ENCODE results near the gene NAP1L4. TPM values are rescaled to one million over a fixed set of nuclear protein-coding genes. Genes with fewer than 3 reads are reported as not detected.

The NAP1L4 gene
- total RNA-seq, 1 experiment from 2014 or later, result 116 TPM

DNA sequence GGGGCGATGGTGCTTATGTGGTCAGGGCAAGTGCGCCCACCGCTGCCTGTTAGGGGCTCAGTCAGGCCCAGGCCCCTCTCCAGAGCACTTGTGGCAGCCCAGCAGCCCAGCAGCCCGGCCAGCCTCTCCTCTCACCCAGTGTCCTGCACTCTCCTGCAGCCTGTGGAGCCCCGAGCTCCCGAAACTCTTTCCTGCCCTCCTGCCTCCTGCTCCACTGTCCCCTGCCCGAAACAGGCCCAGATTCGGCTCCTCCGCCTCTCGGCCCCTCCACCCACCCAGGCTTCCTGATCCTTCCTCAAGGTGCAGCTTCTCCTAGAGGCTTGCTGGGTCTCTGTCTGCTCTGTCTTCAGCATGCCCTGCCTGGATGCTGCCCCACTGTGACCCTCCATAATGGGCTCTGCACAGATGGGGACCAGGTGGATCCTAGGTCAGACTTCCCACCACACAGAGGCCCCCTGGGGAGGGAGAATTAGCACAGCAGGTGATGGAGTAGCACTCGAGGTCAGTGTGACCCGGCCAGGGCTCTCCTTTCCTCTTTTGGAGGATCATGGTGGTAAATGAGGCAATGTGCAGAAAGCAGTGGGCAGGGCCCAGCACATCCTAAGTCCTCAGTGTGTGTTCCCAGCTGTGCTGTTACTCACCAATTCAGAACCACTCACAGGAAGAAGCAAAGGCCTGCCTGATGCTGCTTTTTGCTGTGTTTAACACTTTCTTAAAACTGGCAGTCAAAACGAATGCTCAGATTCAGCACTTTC, 18.6 kb upstream of the NAP1L4 start:
- no peak for DNase-seq (ENCODE audit: low spot score)

DNA sequence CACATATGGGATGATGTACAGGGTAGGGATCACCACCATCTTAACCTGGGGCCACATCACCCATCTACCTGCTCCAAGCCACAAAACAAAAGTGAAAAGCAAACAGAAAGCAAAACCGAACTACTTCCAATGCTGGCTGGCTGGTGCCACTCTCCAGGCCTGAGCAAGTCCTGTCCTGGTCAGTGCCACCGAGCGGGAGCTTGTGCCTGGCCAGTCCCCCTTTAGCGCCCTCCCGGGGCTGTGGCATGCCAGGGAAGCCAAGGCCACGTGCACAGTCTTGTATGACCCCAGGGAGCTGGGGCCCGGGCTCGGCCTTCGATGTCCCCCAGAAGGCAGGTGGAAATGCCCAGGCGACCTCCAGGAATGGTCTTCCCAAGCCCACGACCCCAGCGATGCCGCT, 17.9 kb upstream of the NAP1L4 start:
- no peak for DNase-seq (ENCODE audit: low spot score)

DNA sequence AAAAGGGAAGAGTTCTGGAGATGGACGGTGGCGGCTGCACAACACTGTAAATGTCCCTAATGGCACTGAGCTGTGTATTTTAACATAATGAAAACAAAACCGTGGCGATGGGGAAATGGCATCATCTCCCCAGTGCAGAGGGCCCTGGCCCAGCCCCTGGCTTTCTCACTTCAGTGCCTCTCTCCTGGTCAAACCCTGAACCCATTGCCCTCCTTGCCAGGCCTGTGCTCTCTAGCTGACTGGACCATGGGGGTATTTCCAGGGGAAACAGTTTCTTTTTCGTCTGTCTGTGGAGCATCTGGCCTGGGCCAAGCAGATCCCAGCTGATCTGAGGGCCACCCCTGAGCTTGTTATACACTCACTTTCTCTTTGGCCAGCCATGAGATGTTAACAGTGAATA, 17.4 kb upstream of the NAP1L4 start:
- DNase-seq (ENCODE audit: low spot score), result no peak

DNA sequence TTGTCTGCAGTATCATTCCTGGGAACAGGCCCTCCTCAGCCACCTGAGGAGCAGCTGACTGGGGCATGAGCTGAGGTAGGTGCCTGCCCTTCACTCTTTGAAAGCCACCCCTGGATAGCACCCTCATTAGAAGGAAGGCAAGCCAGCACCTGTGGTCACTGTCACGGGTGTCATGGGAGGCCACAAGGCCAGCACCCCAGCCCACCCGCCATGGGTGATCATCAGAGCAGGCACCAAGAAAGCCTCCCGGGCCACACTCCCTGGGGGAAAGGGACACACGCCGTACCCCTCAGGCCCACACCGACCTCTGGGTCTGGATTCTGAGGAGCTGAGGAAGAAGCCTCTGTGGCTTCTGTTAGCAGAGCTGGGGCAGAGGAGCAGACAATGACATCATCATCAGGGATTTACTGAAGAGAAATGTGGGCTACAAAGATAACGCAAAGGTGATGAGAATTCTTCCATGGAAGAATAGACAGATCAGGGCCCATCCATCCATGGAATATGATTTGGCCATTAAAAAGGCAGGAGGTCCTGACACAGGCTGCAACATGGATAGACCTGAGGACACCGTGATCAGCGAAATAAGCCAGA, 16.7 kb upstream of the NAP1L4 start:
- DNase-seq (ENCODE audit: low spot score), result no peak

DNA sequence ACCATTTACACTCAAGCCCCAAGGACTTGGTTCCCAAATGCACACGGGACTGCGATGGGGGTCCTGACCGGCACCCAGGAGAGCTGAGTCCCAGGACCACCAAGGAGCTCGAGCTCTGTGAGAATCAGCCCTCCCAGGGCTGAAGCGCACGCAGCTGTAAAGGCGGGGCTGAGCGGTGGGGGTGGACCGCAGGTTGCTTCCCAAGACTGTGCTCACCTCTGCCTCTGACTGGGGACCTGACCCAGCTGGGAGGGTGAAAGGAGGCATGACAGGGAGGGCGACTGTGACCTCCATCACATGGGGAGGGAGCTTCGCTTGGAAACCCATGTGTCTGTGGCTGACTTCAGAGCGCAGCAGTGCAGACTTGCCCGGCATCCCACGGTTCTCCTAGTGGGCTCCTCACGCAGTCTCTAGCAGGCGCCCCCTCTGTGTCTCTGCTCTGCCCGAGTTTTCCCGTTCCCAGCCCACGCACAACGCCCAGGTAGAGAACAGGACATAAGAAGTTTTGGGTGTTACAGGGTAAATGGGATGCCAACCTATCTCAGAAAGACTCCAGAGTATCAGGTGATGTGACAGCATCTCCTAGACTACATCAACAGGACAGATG, 15.4 kb upstream of the NAP1L4 start:
- DNase-seq (ENCODE audit: low spot score), result no peak

DNA sequence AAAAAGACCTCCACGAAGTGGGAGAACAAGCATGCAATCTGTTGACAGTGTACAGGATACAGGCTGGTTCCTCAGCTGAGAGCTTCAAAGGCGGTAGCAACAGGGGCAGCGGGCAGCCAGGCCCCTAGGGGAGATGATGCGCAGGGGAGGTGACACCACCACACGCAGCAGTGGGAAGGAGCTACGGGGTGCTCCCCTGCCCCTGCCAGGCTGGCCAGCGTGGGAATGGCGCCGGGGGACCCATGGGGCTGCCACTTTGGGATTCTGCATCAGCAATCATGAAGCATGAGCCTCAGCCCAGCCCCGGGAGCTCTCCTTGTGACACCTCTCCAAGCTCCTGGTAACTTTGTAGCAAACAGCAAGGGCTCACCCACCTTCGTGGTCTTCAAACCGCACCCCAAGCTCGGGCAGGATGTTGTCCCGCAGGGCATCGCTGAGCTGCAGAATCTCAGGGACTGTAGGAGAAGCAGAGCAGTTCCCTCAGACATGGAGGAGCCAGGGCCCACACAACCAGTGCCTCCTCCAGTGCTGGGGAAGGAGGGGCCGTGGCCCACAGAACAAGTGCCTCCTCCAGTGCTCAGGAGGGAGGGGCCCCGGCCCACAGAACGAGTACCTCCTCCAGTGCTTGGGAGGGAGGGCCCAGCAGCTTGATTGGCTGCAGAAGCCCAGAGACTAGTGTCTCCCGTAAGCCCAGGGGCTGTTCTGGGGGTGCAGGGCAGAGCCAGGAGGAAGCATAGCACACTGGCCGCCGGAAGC, 14.6 kb upstream of the NAP1L4 start:
- DNase-seq (ENCODE audit: low spot score), result no peak

DNA sequence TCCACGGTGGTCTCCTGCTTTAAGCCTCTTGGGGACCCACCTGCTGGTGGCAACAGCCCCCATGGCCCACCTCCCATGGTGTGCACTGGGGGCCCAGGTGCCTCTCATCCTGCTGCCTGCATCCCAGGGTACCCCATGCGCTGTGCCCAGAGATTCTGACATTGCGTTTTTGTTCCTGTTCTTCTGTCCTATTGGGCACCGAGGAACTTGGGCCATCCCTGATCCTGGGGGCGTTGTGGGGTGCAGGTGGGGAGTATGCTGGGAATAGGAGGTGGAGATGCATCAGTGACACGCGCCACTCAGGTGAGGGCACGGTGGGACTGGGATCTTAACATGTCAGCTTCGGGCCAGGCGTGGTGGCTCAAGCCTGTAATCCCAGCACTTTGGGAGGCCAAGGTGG, 12.4 kb upstream of the NAP1L4 start:
- no peak for DNase-seq (ENCODE audit: low spot score)

DNA sequence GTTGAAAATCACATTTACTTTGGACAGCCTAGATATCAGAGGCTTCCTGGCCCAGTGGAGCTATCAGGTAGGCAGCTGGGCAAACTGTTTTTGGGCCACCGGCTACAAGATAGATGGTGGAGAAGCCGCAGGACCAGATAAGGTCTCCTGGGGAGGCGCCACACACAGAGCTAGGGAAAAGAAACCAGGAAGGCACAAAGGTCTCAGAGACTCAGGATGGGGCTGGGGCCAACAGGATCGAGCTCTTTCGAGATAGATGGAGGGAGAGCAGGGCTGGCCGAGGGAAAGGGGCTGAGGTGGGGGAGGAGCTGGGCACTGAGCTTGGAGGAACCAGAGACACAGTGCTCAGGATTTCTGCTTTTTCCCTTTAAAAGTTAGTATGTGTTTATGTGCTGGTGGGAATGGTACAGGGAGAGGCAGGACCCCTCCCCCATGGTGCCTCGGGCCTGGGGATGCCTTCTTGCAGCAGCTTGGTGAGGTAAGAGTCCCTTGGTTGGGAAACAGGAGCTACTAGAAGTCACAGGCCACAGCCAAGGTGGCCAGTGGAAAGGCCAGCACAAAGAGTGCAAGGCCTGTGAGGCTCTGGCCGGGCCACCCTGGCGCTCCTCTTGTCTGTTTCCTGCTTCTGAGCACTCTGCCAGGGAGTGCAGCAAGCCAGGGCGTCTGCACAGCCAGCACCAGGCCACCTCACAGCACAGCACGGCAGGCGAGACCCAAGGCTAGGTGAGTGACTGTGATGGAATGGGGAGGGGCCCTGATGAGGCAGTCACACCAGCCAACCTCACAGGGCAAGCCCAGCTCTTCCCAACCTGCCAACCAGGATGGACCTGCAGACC, 11.5 kb upstream of the NAP1L4 start:
- DNase-seq (ENCODE audit: low spot score), result no peak

DNA sequence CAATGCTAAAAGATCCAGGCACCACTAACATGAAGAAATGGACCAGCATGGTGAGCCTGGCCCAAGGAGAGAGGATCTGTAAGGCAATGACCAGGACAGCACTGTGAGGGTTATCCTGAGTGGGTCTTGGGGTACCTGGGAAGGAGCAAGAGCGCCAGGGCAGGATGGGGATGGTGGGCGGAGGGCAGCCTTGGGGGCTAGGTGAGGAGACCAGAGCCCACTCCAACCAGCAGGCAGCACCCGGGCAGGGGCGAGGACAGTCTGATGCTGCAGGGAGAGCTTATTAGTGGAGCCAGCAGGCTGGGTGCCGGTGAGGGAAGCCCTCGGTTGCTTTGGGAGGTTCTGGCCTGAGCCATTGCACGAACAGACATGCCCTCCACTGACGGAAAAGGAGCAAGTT, 10.7 kb upstream of the NAP1L4 start:
- no peak for DNase-seq (ENCODE audit: low spot score)

DNA sequence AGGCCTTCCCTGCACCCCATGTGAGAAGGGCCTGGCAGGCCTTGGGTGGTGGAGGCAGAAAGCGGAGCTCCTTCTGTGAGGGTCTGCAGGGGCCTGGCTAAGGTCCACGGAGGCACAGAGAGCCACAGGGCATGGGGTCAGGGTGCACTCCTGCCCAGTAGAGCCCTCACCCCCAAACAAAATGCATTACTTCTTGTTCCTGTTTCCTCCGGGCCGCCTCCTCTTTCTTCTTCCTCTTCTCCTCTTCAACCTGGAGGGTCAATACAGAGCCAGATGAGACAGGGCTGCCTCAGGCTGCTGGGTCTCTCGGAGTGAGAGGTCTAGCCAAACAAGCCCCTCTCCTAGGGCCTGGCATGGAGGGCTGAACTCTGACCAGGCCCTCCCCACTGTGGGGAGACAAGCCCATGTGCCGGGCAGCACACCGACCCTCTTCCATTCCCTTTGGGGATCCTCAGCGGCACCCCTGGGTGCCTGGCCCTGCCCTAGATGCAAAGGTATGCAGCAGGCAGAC, 10.3 kb upstream of the NAP1L4 start:
- DNase-seq (ENCODE audit: low spot score), result no peak

DNA sequence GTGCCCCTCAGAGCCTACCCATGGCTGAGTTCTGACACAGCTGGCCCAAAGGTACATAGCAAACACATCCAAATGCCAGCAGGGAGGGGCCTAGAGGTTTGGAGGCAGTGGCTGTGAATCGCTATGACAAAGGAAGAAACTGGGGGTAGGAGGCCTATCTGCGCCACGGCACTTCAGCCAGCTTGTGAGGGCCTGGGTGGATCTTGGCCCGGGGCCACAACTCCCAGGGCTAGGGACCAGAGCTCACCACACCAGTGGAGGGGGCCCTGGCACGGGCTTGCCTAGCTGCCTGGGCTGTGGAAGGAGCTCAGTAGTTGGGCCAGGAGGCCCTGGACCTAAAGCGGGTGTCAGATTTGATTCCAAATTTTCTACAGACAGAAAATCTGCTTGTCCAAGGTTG, 9.4 kb upstream of the NAP1L4 start:
- no peak for DNase-seq (ENCODE audit: low spot score)

DNA sequence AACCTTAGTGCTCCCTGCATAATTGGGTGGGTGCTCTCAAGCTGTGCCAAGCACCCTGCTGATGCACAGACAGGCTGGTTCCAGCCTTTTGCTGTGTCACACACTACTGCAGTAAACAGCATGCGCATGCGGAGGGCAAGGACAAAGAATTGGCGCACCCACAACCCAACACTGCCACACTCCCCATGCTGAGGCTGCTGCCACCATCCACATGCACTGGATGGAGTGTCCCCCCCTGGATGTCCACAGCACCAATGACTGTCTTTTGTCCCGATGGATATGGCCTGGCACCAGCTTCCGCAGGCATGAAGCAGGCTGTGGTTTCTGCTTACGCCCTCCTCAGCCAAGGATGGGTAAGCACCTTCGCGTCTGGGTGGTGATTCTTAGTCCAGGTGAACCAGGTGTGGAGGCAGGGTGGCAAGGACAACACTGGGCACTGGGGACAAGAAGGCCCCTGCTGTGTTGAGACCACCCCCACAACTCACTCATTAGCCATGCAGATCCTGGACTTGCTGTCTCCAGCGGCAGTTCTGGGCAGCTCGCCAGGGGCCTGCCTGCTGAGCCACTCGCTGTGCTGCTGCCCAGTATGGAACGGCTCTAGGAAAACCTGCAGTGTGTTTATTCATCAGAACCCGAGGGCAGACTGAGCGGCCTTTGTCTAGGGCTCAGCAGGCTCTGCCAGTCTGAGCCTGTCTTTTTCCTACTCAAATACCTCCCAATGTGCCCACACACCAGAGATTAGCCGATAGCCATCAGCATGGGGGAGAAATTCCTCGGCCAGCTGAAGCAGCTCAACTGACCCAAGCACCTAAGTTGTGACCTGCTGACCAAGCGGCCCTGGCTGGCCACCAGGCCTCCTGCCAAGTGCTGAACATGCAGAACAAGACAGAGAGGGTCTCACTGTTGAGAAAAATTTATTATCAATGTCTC, 8.2 kb upstream of the NAP1L4 start:
- no peak for DNase-seq (ENCODE audit: low spot score)

DNA sequence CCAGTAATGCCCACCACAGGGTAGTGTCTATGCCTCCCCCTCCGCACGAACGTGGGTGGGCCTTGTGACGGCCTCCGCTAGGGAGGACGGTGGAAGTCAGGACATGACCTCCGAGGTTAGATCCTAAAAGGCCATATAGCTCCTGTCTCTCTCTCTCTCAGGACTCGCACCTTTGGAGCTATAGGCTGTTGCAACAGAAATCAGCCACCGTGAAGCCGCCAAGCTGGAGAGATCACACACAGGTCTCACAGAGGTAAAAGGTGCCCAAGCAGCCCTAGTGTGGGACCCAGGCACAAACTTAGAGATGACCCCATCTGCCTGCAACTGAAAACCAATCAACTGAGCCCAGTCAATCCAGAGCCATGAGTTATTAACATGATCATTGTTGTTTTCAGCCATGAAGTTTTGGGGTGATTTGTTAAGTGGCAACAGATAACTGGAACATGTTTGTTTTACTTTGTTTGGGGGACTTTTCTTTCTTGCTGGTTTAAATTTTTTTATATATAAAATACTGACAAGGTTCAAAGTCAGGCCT, 7.4 kb upstream of the NAP1L4 start:
- no peak for DNase-seq (ENCODE audit: low spot score)

DNA sequence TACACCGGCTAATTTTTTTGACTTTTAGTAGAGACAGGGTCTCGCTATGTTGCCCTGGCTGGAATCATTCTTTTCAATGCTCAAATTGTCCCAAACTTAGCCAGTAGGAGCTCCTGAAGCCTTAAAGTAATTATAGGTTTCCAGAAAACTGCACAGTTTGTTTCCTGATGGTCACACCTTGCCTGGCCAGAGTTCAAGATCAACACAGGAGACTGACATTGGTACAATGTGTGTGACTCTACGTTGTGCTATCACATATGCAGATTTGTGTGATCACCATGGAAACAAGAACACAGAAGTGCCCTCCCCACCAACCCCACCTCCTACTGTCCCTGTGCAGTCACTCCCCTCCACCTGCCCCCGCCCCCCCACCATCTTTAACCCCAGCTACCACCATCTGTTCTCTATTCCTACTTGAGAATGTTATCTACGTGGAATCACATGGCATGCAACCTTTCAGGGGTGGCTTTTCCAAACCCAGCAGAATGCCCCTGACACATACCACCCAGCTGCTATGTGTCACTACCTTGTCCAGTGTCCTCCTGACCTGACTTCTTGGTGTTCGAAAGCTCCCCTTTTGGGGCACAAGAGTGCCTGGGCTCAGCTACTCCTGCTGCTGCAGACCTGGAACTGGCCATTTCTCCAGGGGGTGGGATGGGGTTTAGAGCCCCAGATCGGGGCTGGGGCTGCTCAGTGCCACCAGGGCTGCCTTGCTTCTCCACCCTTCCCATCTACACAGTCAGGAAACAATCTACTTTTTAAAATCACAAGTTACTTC, 6.1 kb upstream of the NAP1L4 start:
- DNase-seq (ENCODE audit: low spot score), result no peak

DNA sequence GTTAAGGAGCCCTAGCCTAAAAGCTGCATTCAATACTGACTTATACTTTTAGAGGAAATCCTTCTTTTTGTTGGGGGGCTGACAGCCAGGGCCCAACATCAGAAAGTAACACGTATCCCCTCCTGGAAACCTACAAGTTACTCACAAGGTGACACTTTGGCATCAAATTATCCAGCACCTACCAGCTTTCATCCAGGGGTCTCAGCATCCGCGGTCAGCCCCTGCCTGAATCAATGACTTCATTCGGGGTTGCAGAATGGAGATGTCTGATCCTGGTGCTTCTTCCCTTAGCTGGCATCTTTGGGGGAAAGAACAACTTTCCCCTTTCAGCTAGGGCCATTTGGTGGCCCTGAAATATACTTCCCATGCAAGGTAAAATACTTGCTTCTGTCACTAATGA, 5.3 kb upstream of the NAP1L4 start:
- no peak for DNase-seq (ENCODE audit: low spot score)

DNA sequence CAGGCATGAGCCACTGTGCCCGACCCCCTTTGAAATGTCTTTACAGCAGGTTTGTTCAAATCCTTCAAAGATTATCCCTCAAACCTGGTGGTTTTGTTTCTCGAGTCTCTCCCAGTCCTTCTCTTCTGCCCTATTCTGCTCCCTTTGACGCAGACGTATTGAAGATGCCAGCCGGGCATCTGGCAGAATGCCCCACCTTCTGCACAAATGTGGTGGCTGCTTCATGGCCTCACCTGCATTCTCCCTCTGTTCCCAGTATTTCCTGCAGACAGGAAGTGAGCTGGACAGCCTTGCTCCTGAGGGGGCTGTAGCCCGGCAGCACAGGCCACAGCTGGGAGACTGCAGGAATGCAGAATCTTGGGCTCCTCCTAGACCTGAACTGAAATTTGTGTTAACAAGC, 4.8 kb upstream of the NAP1L4 start:
- no peak for DNase-seq (ENCODE audit: low spot score)

DNA sequence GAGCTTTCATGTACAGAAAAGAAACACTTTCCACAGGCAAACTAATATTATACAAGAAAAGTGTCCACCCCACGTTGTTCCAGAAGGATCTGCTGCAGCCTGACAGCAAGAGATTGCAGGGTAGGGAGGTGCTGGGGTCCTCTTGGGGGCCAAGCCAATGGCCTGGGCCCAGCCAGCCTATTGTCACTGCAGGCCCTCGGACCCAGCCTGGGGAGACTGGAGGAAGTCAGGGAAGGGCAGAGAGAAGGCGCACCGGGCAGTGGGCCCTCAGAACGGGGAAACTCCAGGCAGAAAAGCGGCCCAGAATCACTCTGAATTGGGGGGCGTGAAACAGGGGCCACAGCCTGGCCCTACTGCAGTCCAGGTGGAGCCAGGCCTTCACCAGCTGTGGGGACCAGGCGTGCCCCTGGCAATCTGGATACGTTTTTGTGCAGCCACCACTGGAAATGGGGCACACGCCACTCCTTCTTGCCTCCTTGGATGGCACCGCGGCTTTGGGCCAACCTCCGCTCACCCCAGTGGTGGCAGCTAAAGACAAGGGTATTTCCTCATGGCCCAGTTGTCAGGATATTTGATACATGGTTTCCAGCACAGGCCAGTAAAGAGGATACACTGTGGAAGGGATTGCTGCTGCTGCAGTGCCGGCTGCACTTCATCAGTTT, 3.9 kb upstream of the NAP1L4 start:
- no peak for DNase-seq (ENCODE audit: low spot score)

DNA sequence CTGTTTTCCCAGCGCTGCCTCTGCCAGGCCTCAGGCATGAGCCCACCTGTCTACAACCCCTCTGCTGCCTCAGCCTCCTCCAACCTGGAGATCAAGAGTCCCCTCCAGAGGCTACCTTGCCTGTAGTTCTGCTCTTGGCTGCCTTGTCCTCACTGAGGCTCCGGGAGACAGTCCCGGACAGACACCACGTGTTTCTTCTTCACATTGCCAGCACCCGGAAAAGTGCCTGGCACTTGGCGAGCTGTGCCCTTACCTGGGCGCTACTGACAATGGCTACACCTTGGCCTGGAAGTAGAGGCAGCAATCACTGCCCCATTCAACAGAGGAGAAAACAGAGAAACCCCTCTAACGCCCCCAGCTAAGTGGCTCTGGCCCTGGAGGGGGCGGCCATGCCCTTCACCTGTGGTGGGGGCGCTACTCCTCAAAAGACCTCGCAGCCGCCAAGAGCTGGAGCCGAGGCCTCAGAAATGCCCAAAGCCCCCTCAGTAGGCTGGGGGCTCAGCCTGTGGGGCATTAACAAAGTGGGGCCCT, 3.0 kb upstream of the NAP1L4 start:
- DNase-seq (ENCODE audit: low spot score), result no peak

Data from HT-29 (cell line).